CD14-positive monocyte (primary cell): ENCODE measurements around the gene LRIG1. TPM values are rescaled to one million over a fixed set of nuclear protein-coding genes. Genes with fewer than 3 reads are reported as not detected.

ENCODE experiments used
- DNase-seq, 3 donors: peaks; one replicate each; pipeline ENCODE4 v3.0.0-alpha.2; 2011 to 2022
- H2AFZ ChIP-seq: 2 replicates; pipeline ENCODE4 v1.6.0; 2012; ENCODE audit warnings: mild to moderate bottlenecking, low read depth, low read length, inconsistent platforms; ENCODE audit not compliant: insufficient read depth, poor library complexity, severe bottlenecking
- H3K27ac ChIP-seq, 2 donors: 1 replicate in 1 of 2; 2 replicates in 1 of 2; pipeline ENCODE4 v1.5.1; 2012 to 2013; ENCODE audit warnings: low read length in 2 of 2, control low read depth in 1 of 2, inconsistent platforms in 1 of 2, low read depth in 1 of 2, mild to moderate bottlenecking in 1 of 2
- H3K27me3 ChIP-seq, 2 donors: one replicate each; pipeline versions ENCODE4 v1.6.0 to v1.6.1; 2011 to 2013; ENCODE audit warnings: low read length in 2 of 2; ENCODE audit not compliant: control insufficient read depth in 2 of 2, insufficient read depth in 2 of 2
- H3K36me3 ChIP-seq, 2 donors: replicated peaks in 1 of 2; 1 replicate in 1 of 2; 2 replicates in 1 of 2; pipeline versions ENCODE4 v1.5.1 to v1.6.1; 2012 to 2013; ENCODE audit warnings: low read length in 2 of 2, control low read depth in 1 of 2, inconsistent platforms in 1 of 2, mild to moderate bottlenecking in 1 of 2; ENCODE audit not compliant: insufficient read depth in 2 of 2, control insufficient read depth in 1 of 2
- H3K4me1 ChIP-seq, 2 donors: 1 replicate in 1 of 2; 2 replicates in 1 of 2; pipeline versions ENCODE4 v1.5.1 to v1.6.1; 2012 to 2013; ENCODE audit warnings: low read length in 2 of 2, control low read depth in 1 of 2, inconsistent platforms in 1 of 2, mild to moderate bottlenecking in 1 of 2, moderate library complexity in 1 of 2; ENCODE audit not compliant: insufficient read depth in 2 of 2, control insufficient read depth in 1 of 2
- H3K4me2 ChIP-seq: replicated peaks from 2 replicates; pipeline ENCODE3; 2012; ENCODE audit warnings: low read length, moderate library complexity, mild to moderate bottlenecking; ENCODE audit not compliant: poor library complexity, severe bottlenecking; ENCODE audit errors: extremely low read depth
- H3K4me3 ChIP-seq, 3 experiments: fragments of 200-600 bp in 1 of 3; sonication (generic) in 1 of 3; replicated peaks in 1 of 3; 1 replicate in 2 of 3; 2 replicates in 1 of 3; pipeline ENCODE4 v1.5.1; 2011 to 2013; ENCODE audit warnings: low read length in 3 of 3, mild to moderate bottlenecking in 3 of 3, control low read depth in 2 of 3, low read depth in 2 of 3, inconsistent platforms in 1 of 3, moderate library complexity in 1 of 3
- H3K79me2 ChIP-seq: 2 replicates; pipeline ENCODE4 v1.6.0; 2012; ENCODE audit warnings: mild to moderate bottlenecking, control low read depth, inconsistent platforms, low read length, moderate library complexity; ENCODE audit not compliant: insufficient read depth
- H3K9ac ChIP-seq: 2 replicates; pipeline ENCODE4 v1.6.0; 2017; ENCODE audit warnings: low read length, mild to moderate bottlenecking; ENCODE audit not compliant: insufficient read depth, poor library complexity, severe bottlenecking
- H3K9me3 ChIP-seq, 2 donors: replicated peaks in 1 of 2; 1 replicate in 1 of 2; 2 replicates in 1 of 2; pipeline versions ENCODE4 v1.5.1 to v1.6.1; 2012 to 2013; ENCODE audit warnings: low read length in 2 of 2, control low read depth in 1 of 2; ENCODE audit not compliant: control insufficient read depth in 1 of 2, insufficient read depth in 1 of 2
- H4K20me1 ChIP-seq: 2 replicates; pipeline ENCODE4 v1.6.0; 2012; ENCODE audit warnings: mild to moderate bottlenecking, low read length, control low read depth, moderate library complexity; ENCODE audit not compliant: insufficient read depth
- H3K27ac Mint-ChIP-seq, 7 donors: one replicate each; pipeline ENCODE4 v1.8.0; 2020; ENCODE audit warnings: mild to moderate bottlenecking in 7 of 7, mixed read lengths in 7 of 7, moderate library complexity in 6 of 7, inconsistent platforms in 2 of 7
- H3K27me3 Mint-ChIP-seq, 3 donors: one replicate each; pipeline ENCODE4 v1.8.0; 2021 to 2022; ENCODE audit warnings: low read depth in 3 of 3, mild to moderate bottlenecking in 3 of 3, mixed read lengths in 3 of 3, moderate library complexity in 3 of 3, inconsistent platforms in 1 of 3
- H3K36me3 Mint-ChIP-seq, 2 donors: one replicate each; pipeline ENCODE4 v1.8.0; 2020; ENCODE audit warnings: mixed read lengths in 2 of 2, inconsistent platforms in 1 of 2, mild to moderate bottlenecking in 1 of 2
- H3K4me1 Mint-ChIP-seq: one replicate; pipeline ENCODE4 v1.8.0; 2020; ENCODE audit warnings: mild to moderate bottlenecking, mixed read lengths
- H3K4me3 Mint-ChIP-seq, 2 donors: one replicate each; pipeline ENCODE4 v1.8.0; 2020; ENCODE audit warnings: mild to moderate bottlenecking in 2 of 2, mixed read lengths in 2 of 2, moderate library complexity in 1 of 2
- H3K9me3 Mint-ChIP-seq, 7 donors: one replicate each; pipeline ENCODE4 v1.8.0; 2020 to 2022; ENCODE audit warnings: mixed read lengths in 7 of 7, mild to moderate bottlenecking in 6 of 7, moderate library complexity in 6 of 7, inconsistent platforms in 2 of 7
- CTCF ChIP-seq: fragments of 200-600 bp; IDR thresholded peaks from one replicate; pipeline ENCODE4 v1.8.0; 2022; ENCODE audit warnings: antibody characterized with exemption, mild to moderate bottlenecking
- WGBS: methylation state at CpG from one replicate; pipeline ENCODE4 v1.1.5; 2013; ENCODE audit warnings: missing lambda C conversion rate; ENCODE audit not compliant: insufficient coverage; 5-methylcytosine and 5-hydroxymethylcytosine counted together
- intact Hi-C, 2 donors: fragments of 100-400 bp; cut with micrococcal nuclease; formaldehyde crosslinking; loops; one replicate each; pipeline versions ENCODE4 v1.15.0 to v1.15.1; 2023
- polyA plus RNA-seq, 3 donors: library from polyadenylated mRNA; depleted of rRNA in 1 of 3; unstranded in 2 of 3; stranded (reverse) in 1 of 3; fragments of 300-500 nt in 2 of 3; fragments of >200 nt in 1 of 3; fragmentation: Illumina TruSeq in 2 of 3; gene quantifications; 1 replicate in 2 of 3; 2 replicates in 1 of 3; pipeline ENCODE4 v1.2.3, GENCODE V29; 2012 to 2021

Gene LRIG1
- polyA plus RNA-seq, 3 donors = 0.82 to 1.9 (median 1.0) TPM

GRCh38 chr3:66366747-66367146, 134.1 kb downstream of the LRIG1 start:
- WGBS = 100% methylated on average over 4 of the region's 7 CpGs
- Histone ChIP-seq H3K27me3 (no peaks in the 10 kb centered on the region), H3K9ac (no peak overlapping the region), H3K27ac (no peak overlapping the region), H3K4me3 (no peak overlapping the region), H3K79me2 (no peaks in the 10 kb centered on the region), H3K9me3 (no peaks in the 10 kb centered on the region), H4K20me1 (no peaks in the 10 kb centered on the region), H3K4me1 (no peaks in the 10 kb centered on the region), H3K36me3 (no peaks in the 10 kb centered on the region), H3K4me2 (no peak overlapping the region), H2AFZ (no peak overlapping the region)
- Mint-ChIP-seq H3K4me1 (no peaks in the 10 kb centered on the region), H3K27me3 (peaks cover 0 to 3% (median 0%) of the 10 kb centered on the region in 3 donors), H3K36me3 (peaks cover 8 to 9% of the 10 kb centered on the region in 2 donors), H3K4me3 (no peak overlapping the region), H3K9me3 (no peaks in the 10 kb centered on the region), H3K27ac (no peak overlapping the region)
- no peak for DNase-seq
- intact Hi-C loops = no loop called here
- no peak for TF ChIP-seq CTCF

GRCh38 chr3:66365080-66365479, 135.7 kb downstream of the LRIG1 start:
- intact Hi-C loops = no loop called here
- no peak overlapping the region for H3K4me3 Mint-ChIP-seq
- H3K27ac Mint-ChIP-seq = no peak overlapping the region
- H3K4me2 ChIP-seq = no peak overlapping the region
- peaks cover 0 to 2% (median 0%) of the 10 kb centered on the region in 3 donors for H3K27me3 Mint-ChIP-seq
- no peaks in the 10 kb centered on the region for H3K4me1 ChIP-seq
- no peak for TF ChIP-seq CTCF
- no peak for DNase-seq
- H3K79me2 ChIP-seq = no peaks in the 10 kb centered on the region
- no peak overlapping the region for H2AFZ ChIP-seq
- no peak overlapping the region for H3K4me3 ChIP-seq
- no peaks in the 10 kb centered on the region for H4K20me1 ChIP-seq
- H3K9me3 ChIP-seq = no peaks in the 10 kb centered on the region
- H3K4me1 Mint-ChIP-seq = no peaks in the 10 kb centered on the region
- H3K36me3 ChIP-seq = no peaks in the 10 kb centered on the region
- H3K9ac ChIP-seq = no peak overlapping the region
- 100% methylated on average over 1 of the region's 5 CpGs for WGBS
- H3K36me3 Mint-ChIP-seq = peaks cover 2 to 3% of the 10 kb centered on the region in 2 donors
- no peaks in the 10 kb centered on the region for H3K27me3 ChIP-seq
- no peak overlapping the region for H3K27ac ChIP-seq
- H3K9me3 Mint-ChIP-seq = no peaks in the 10 kb centered on the region
